Femur (tissue), 1 donor: Measurements from ENCODE around the gene GPC6.

Experiments
- DNase-seq: peaks from one replicate; pipeline ENCODE4 v3.0.0-alpha.2; 2017

GPC6 gene

DNA sequence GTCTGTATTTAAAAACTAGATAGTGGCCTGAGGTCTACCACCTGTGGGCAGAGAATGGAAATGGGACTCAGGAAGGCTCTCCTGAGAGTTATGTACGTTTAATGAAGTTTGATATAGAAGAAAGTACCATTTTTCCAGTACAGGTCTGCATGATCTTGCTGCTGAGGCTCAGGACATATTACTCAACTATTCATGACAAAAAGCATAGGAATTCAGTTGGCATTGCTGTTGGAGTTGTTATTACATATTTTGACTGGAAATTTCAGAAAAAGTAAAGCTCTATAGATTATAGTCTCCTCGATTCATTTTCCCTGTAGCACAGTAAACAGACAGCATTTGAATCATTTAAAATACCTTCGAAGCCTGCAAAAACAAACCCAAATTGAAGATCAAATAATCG, 783.1 kb downstream of the GPC6 start:
- DNase-seq = no peak

DNA sequence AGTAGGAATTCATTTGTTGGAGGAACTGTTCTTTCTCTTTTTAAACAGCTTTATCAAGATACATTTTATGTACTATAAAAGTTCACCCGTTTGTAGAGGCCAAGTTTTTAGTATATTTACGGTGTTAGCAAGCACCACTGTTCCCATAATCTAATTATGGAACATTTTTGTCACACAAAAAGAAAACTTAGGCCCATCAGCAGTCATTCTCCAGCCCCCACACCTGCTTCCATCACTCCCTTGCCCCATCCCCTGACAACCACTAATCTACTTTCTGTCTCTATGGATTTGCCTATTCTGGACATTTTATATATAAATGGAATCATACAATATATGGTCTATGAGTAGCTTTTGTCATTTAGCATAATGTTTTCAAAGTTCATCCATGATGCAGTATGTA, 787.9 kb downstream of the GPC6 start:
- no peak for DNase-seq

DNA sequence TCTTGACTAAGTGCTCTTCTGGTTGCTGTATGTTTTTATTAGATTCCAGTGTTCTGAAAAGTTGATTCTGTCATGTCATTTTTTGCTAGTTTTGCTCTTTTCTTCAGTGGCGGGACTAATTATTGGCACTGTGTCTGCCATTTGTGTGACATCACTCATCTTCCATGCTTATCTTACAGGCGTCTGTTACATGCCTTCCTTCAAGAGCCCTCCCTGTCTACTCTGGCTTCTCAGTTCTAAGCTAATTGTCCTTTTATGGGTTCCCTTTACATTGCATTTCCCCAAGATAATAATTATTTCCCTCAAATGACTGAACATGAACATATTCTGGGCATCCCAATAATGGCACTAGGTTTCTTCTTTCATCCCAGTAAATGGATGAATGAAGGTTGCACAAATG, 793.8 kb downstream of the GPC6 start:
- DNase-seq = no peak

DNA sequence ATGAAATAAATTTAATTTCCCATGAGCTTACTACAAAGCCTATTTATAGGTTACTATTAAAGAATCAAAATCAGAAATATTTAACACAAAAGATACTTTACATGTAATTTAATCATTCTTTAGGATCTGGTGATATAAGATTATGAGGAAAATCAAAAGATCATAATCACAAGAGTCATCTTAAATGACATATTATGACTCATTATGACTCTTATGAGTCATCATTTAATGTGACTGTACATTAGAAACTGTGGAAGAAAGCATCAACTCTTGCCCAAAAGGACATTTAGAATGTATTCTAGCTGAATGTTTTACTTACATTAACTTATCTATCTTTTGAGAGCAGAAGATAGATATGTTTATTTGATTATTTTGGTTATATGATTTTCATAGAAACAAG, 794.2 kb downstream of the GPC6 start:
- DNase-seq = no peak

DNA sequence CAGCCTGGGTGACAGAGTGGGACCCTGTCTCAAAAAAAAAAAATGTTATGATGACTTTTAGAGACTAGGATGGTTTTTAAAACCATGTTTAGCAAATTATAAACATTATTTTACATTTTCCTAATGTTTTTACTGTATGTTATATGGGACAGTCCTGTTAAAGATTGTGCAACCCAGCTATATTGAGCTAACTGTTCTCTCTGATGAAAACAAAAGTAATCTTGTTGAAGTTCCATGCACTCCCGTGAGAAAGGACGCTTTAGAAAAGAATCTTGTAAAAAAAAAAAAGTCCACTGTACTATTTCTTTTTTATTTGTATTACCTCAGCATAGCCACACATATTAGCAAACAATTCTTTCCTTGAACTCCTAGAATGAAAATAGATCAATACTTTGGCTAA, 801.6 kb downstream of the GPC6 start:
- no peak for DNase-seq

DNA sequence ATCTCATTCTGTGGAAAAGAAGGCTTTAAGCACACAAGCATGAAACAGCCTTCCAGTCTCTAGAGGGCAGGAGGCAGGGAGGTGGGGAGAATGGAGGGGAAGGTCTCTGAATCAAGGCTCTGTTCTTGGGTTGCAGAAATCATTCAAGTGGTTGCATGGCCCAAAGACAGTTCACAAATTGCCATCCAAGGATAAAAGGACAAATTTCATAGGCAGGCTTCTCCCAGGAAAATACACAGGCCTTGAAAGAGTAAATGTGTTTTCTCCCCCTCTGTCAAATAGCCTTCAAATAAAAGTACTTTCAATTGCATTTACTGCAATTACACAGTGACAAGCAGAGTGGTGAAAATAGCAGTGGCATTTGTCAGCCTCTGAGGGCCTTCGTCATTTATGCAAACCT, 802.0 kb downstream of the GPC6 start:
- DNase-seq = no peak

DNA sequence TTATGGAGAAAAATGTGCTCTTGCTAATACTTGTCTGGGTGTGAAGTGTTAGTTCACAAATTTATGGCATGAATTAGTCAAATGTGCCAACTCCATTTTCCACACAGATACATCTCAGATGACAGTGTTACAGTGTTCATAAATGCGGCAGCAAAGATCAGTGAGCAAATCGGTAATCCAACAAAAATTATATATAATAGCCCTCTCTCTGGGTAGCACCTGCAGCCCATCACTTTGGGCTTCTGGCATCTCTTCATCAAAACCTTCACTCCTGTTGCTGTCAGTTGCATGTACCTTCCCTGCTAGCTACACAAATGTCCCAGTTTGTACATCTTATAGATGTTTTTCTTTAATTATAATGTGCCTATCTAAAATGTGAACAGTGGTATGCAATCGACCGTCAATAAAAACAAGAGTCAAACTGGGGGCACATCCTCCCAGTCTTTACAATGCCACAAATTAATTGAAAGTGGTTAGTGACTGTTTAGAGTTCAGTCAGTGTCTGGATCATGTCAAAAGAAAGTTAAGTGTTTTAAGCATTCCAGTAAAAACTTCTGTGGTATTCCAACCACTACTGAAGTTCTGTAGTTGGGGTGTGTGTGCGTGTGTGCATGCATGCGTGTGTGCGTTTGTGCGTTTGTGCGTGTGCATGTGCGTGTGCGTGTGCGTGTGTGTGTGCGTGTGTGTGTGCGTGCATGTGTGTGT, 804.0 kb downstream of the GPC6 start:
- DNase-seq = no peak

DNA sequence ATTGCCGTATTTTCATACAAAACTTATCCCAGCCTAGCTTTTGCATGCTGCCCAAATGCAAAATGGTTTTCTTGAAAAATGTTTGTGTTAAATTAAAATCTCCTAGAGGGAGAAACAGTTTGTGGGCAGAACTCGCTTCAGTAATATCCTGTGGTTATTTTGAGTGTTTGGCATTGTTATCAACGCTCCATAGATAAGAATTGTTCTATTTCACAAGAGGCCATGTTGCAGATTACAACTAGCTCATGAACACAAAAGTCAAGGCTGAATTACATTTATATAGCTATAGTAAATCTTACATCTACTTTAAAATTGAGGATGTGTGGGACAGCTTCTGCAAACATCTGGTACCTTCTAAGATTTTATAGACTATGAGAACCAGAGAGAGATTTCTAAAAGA, 805.0 kb downstream of the GPC6 start:
- DNase-seq = no peak

DNA sequence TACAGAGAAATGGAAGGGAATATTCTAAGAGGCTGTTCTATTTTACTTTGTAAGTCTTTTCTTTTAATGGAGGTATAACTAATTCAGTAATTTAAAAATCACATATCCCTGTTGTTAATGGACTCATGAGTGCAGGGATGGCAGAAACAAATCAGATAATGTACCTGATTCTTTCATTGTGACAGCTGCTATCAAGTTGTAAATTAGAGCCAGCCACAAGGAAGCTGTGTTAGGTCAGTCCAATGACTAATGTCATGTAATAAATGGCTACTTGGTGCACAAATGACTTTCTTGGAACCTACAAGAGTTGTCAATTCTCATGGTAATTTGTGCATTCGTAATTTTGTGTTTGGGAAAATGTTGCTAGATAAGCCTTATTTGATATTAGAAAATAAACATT, 806.5 kb downstream of the GPC6 start:
- DNase-seq = no peak

DNA sequence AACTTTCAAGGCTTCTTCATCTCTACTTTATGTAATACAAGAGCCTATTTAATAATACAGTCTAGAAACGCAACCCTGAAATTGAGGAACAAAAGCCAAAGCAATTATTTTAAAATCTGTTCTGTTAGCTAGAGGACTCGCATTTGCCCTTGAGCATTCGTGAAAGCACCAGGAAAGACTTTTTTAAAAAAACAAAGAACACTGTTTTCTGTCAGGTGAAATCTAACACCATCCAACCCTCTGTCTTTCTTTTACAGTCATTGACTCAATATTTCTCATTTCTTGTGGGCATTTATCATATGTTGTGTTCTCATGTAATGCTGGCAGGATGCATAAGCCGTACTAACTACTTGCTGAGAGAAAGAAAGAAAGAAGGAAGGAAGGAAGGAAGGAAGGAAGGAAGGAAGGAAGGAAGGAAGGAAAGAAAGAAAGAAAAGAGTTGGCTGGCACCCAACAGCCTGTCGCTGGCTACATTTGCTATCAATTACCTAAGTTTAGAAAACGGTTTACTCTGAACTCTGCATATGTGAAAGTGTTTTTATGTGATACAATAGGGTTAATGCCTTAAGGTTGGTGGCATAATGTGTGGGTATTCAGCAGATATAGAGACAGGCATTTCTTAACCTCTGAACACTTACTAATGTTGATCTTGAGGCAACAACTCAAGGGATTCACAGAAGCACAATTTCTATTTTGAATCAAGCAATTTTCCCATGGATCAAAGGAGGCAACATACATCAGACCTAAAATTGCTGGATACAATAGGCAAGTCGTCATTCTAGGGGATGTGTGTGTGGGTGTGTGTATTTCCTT, 807.4 kb downstream of the GPC6 start:
- DNase-seq = no peak

DNA sequence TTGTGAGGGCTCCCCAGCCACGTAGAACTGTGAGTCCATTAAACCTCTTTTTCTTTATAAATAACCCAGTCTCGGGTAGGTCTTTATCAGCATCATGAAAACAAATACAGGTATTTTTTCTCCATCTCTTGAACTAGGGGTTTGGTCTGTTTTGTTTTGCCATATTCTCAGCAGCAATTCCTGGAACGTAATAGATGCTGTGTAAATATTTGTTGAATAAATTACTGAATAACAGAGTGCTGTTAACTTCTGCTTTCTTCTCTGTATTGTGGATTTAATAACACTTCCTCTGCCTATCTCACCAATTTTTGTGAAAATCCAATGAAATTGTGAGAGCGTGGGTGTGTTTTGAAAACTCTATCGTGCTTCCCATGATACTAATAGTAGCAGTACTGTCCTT, 823.4 kb downstream of the GPC6 start:
- no peak for DNase-seq

DNA sequence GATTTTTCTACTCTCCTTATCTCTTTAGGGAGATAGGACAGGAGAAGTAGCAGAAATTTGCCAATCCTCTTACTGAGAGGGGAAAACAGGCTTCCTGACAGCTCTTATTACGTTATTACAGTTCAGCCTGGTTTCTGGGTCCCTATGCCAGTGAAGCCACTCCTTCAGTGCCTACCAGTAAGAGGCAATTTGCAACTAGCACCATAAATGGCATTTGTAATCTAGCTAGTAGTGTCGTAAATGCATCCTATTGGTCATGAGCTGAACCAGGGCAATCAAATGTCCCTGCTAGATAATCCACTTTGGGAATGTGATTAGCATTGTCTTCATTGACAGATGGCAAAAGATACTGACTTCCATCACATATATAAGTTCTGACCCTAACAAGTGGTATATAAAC, 824.1 kb downstream of the GPC6 start:
- DNase-seq = no peak

DNA sequence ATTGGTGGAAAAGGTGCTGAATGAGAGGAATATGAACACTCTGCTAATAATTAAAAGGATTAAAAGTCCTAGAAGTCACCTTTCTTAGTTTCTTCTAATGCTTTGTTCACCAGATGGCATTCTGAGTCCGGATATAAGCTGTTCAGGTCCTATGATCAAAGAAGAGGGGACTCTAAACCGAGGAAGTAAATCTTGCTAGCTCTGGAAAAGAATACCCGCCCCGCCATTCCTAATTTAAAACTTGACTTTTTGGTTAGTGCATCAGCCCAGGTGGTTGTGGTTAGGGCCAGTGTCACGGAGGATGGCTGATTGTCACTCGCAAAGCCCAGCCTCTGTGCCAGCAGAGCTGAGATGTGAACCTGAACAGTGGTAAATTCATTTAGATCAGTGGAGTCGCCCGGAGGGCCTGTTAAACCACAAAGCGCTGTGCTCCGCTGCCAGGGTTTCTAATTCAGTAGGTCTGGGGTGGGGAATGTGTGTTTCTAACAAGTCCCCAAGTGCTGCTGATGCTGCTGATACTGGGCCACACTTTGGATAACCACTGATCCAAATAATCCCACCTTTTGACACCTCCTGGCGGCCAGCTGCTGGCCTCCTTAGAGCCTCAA, 827.5 kb downstream of the GPC6 start:
- no peak for DNase-seq

DNA sequence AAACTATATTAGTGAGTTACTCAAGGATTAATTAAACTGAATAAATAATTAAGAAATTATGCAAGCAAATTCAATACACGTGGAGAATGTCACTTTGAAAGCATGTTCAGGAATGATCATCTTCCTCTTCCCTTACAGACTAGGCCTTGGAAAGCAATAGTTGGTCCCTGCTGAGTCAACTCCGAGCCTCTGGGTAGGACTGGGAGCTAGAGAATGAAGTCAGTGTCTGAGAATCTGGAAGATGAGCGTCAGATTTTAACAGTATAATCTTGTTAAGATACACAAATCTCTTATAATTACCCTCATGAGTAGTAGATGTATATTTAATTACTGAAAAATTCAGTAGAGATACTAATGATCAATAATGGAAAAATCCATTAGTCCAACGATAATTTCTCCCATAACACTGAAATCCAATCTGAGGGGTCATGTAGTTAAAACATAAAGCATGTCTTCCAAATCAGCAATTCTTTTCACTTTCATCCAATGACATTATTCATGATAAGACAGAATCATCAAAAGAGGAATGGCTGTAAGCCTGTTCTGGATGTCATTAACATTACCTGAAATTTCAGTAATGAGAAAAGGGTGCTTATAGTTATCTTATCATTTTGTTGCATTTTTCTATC, 829.9 kb downstream of the GPC6 start:
- DNase-seq = no peak

DNA sequence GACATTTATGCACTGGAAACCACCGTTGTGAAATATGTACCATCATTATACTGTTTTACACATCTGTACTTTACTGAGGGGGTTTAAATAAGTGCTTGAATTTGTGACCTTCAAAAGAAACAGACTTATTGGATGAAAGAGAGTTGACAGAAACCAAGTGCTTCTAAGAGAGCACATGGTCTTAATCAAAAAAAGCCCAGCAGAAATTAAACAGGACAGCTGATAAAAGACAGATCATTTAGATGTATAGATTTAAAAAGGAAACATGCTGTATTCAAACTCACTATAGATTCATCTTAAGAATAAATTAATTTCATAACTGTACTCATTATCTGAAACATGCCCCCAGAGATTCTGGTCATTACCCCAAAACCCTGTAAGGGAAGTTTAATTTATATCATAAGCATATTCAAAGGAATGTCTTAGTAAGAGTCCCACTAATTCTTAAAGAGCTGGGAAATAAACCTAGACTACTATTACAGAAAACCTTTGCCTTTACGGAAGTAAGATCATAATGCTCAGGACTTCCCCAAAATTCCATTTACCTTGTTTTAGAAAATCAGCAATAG, 831.1 kb downstream of the GPC6 start:
- DNase-seq = no peak

DNA sequence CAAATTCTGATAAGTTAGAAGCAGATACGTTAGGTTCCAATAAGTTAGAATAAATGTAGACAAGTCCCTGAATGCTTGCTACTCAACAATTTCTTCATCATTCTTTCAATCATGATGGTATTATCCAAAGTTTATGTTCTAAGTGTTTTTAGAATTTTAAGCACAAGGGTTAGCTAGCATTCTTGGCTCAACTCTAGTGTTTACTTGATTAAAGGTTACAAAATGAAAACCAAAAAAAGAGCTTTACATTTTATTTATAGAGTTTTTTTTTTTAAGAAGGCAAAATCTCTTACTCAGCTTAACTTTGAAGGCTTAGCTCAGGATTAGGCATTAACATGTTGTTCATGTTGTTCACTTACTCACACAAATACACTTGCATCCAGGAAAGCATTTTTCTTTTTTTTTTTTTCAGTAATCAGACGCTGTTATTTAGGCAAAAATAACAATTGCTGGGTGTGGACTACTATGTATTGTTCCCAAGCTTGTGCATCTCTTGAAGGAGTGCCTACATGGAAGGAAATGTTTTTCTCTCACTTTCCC, 832.3 kb downstream of the GPC6 start:
- no peak for DNase-seq

DNA sequence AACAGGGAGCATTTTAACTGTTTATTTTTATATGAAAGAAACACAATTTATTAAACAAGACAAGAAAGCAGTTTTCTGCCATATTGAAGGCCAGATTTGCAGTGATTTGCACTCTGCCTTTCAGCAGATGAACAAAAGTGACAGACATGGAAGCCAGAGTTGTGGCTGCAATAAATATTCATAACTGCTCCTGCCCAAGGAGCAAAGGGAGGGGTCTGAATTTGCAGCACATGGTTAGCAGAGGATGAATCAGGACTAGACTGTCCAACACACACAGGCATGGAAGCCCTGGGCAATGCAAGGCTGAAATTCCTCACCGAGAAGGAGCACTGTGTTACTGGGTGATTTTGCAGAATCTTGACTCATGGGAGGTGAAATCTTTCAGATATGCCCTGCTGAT, 834.7 kb downstream of the GPC6 start:
- DNase-seq = no peak

DNA sequence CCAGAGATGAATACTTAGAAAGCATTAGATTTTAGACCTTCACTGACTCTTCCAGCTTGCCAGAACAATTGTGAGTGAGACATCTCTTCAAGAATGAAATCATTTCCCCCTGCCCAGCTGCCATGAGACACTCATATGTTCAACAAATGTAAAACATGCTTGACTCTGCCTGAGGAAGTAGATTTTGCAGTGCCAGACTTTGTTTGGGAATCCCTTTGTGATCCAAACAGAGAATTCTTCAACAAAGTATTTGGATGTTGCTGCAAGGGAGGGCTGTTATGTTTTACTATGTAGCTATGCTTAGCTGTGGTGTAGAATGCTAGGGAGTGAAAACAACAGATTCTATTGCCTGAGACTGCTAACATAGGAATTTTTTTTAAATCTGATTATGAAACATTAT, 836.5 kb downstream of the GPC6 start:
- no peak for DNase-seq

DNA sequence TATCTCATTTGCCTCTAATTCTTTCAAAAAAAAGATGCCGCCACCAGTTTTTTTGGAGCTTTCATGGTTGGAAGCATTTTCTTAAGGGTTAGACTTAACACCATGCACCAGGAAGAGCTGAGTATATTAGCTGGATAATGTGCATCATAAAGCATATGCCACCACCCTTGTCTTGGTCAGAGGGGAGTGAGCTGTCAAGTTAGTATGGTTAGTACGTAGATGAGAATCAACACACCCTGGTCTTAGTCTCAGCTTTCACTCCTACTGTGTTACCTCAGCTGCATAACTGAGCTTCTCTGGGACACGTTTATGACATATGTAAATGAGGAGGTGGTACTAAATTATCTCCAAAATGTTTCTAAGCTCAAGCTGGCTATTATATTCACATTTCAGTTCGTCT, 837.2 kb downstream of the GPC6 start:
- no peak for DNase-seq

DNA sequence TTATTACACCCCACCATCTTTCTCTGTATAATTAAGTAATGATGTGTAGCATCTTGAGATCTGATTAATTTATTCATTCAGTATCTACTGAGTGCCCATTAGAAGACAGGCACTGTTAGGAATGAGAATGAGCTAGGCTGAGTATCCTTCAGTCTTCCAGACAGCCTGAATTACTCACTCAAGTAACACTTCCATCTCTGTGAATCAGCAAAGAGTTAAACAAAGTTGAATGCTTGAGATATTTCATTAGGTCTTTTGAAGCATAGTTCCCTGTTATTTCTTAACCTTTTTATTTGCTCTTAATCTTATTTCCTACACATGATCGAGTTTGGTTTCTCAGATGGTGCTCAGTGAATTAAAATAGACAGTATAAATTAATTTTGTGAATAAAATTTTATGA, 839.1 kb downstream of the GPC6 start:
- no peak for DNase-seq

DNA sequence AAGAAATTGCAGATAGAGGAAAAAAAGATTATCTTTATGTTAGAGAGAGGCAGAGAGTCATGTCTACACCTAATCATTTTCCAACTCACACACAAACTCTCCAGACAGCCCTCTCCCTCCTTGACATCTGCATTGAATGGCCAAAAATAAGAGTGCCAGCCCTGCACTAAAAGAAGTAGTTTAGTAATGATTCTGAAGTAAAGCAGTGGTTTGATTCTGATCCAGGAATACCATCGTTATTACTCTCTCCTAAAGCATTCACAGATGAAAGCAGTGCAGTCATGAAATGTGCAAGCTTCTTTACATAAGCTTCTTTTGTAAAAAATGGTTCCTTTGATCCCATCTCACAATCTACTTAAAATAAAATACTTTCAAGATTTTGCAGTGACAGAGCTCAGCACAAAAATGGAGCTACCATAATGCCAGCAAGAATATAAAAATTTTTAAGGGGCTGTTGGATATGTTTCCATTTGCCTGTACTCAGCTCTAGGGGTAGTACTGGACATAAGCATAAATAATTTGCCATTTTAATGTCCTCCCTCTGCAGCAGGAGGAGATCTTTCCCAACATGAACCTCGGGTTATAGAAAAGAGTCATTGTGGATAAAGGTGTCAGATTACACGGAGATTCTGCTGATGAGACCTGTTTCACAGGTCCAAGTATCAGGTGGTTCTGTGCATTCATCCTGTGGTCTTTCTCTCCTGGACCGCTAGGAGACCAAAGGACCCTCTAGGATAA, 846.6 kb downstream of the GPC6 start:
- no peak for DNase-seq

DNA sequence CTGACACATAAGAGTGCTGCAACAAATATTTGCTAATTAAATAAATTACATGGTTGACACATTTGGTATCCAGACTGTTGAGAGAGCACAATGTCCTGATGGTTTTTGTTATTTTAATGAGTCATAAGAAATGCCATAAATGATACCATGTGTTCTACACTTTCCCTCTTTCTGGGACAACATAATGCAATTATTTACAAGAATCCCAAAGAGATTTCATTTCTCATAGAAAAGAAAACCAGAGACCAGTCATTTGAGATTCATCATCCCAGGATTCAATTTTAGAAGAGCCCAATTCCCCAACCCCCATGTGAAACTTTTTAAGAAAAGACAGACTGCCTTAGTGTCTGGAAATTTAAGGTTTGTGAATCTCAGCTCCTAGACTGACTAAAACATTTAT, 853.3 kb downstream of the GPC6 start:
- DNase-seq = no peak
